Esophagus muscularis mucosa (tissue), 4 donors: ENCODE results near the gene PLOD2. TPM values are rescaled to one million over a fixed set of nuclear protein-coding genes. Genes with fewer than 3 reads are reported as not detected.

Experiments used
- DNase-seq: peaks from one replicate; pipeline ENCODE4 v3.0.0-alpha.2; 2017; ENCODE audit errors: extremely low spot score
- H3K27ac ChIP-seq, 4 donors: fragments of 200-600 bp; sonication (generic); replicated peaks in 1 of 4; 1 replicate in 3 of 4; 2 replicates in 1 of 4; pipeline ENCODE4 v1.5.1; 2016 to 2019; ENCODE audit warnings: mild to moderate bottlenecking in 1 of 4
- H3K27me3 ChIP-seq, 4 donors: fragments of 200-600 bp; sonication (generic); one replicate each; pipeline versions ENCODE4 v1.5.1 to v1.6.0; 2016 to 2019
- H3K36me3 ChIP-seq, 4 donors: fragments of 200-600 bp; sonication (generic); one replicate each; pipeline ENCODE4 v1.5.1; 2016 to 2019
- H3K4me1 ChIP-seq, 4 donors: fragments of 200-600 bp; sonication (generic); one replicate each; pipeline ENCODE4 v1.5.1; 2016 to 2019
- H3K4me3 ChIP-seq, 4 donors: fragments of 200-600 bp; sonication (generic); 1 replicate in 2 of 4; 2 replicates in 2 of 4; pipeline ENCODE4 v1.5.1; 2016 to 2019; ENCODE audit warnings: mild to moderate bottlenecking in 4 of 4, moderate library complexity in 1 of 4
- H3K9me3 ChIP-seq, 4 donors: fragments of 200-600 bp; sonication (generic); 1 replicate in 3 of 4; 2 replicates in 1 of 4; pipeline ENCODE4 v1.5.1; 2016 to 2019
- EP300 ChIP-seq: sonication (generic); formaldehyde crosslinking; IDR thresholded peaks from one replicate; pipeline ENCODE4 v1.6.1; 2017; ENCODE audit warnings: antibody characterized with exemption
- POLR2A ChIP-seq: fragments of 450-650 bp; IDR thresholded peaks from one replicate; pipeline ENCODE4 v1.6.1; 2017; ENCODE audit warnings: antibody characterized with exemption, moderate library complexity, mild to moderate bottlenecking, low read depth
- POLR2AphosphoS5 ChIP-seq, 2 donors: sonication (generic); formaldehyde crosslinking; IDR thresholded peaks; one replicate each; pipeline ENCODE4 v1.6.1; 2017; ENCODE audit warnings: antibody characterized with exemption in 2 of 2
- WGBS: methylation state at CpG from one replicate; pipeline ENCODE4 v1.1.5; 2018; 5-methylcytosine and 5-hydroxymethylcytosine counted together
- intact Hi-C: fragments of 100-400 bp; cut with DNase I; formaldehyde crosslinking; loops from one replicate; pipeline ENCODE4 v1.15.1; 2023
- total RNA-seq, 4 donors: library from RNA; depleted of rRNA; stranded (reverse); fragments of >200 nt; gene quantifications; one replicate each; pipeline versions ENCODE4 v1.1.0 to v1.2.1, GENCODE V29; 2016
- TF ChIP-seq, protein P1 (sequence below), 3 experiments: fragments of 200-600 bp in 2 of 3; fragments of 450-650 bp in 1 of 3; sonication (generic) in 2 of 3; IDR thresholded peaks; one replicate each; pipeline ENCODE4 v1.5.1; 2017 to 2019; ENCODE audit warnings: antibody characterized with exemption in 3 of 3, mild to moderate bottlenecking in 2 of 3, moderate library complexity in 1 of 3

The PLOD2 gene
- total RNA-seq, 4 donors from 2014 or later, result 48.2 to 84.7 (median 54.9) TPM

DNA sequence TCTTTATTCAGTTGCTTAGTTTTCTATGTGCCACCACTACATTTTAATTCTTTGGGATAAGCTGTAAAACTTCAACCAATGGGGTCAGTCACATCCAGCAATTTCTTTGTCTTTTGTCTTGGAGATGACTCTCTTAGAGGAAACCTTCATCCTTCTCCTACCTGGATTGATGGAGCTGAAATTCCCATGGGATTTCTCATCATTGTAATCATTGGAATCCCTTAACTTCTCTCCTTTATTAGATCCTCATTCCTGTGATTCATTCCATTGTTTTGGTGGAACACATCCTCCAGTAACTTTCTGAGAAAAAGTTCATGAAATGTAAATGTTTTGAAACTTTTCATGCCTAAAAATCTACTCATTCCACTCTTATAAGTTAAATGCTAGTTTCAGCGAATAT lies 9.6 kb upstream of the PLOD2 start:
- DNase-seq, result no peak
- no peaks in the 10 kb centered on the region for H3K9me3 ChIP-seq
- H3K36me3 ChIP-seq, result no peaks in the 10 kb centered on the region
- H3K4me1 ChIP-seq, result peaks cover 0 to 18% (median 16%) of the 10 kb centered on the region in 4 donors
- no peak for TF ChIP-seq POLR2A
- TF ChIP-seq, protein P1, sequence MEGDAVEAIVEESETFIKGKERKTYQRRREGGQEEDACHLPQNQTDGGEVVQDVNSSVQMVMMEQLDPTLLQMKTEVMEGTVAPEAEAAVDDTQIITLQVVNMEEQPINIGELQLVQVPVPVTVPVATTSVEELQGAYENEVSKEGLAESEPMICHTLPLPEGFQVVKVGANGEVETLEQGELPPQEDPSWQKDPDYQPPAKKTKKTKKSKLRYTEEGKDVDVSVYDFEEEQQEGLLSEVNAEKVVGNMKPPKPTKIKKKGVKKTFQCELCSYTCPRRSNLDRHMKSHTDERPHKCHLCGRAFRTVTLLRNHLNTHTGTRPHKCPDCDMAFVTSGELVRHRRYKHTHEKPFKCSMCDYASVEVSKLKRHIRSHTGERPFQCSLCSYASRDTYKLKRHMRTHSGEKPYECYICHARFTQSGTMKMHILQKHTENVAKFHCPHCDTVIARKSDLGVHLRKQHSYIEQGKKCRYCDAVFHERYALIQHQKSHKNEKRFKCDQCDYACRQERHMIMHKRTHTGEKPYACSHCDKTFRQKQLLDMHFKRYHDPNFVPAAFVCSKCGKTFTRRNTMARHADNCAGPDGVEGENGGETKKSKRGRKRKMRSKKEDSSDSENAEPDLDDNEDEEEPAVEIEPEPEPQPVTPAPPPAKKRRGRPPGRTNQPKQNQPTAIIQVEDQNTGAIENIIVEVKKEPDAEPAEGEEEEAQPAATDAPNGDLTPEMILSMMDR (IDR thresholded peaks at IDR 0.05), result no peak
- H3K4me3 ChIP-seq, result no peak overlapping the region
- H3K27ac ChIP-seq, result no peak overlapping the region
- WGBS, result 83% methylated on average over 1 of the region's 1 CpG
- H3K27me3 ChIP-seq, result no peaks in the 10 kb centered on the region
- intact Hi-C loops, result no loop called here

- Histone ChIP-seq H3K4me1 (peaks cover 3 to 25% (median 23%) of the 10 kb centered on the region in 4 donors), H3K27me3 (no peaks in the 10 kb centered on the region), H3K27ac (no peak overlapping the region), H3K36me3 (no peaks in the 10 kb centered on the region), H3K9me3 (no peaks in the 10 kb centered on the region), H3K4me3 (no peak overlapping the region)
- DNase-seq, result no peak
- no peak for TF ChIP-seq POLR2A
- no peak for TF ChIP-seq POLR2AphosphoS5 (IDR thresholded peaks at IDR 0.05)
- TF ChIP-seq, protein P1 (IDR thresholded peaks at IDR 0.05), result no peak
- TF ChIP-seq EP300, result no peak
- intact Hi-C loops, result no loop called here
- 80% methylated on average over 1 of the region's 1 CpG for WGBS
These were observed 8.9 kb upstream of the PLOD2 start for GRCh38 chr3:146169891-146170290.

GRCh38 chr3:146166826-146167225 lies 5.8 kb upstream of the PLOD2 start:
- no peak for DNase-seq
- H3K4me1 ChIP-seq, result peaks cover 12 to 55% (median 52%) of the 10 kb centered on the region in 4 donors
- H3K4me3 ChIP-seq, result no peak overlapping the region
- no peaks in the 10 kb centered on the region for H3K9me3 ChIP-seq
- TF ChIP-seq EP300, result no peak
- TF ChIP-seq, protein P1 (IDR thresholded peaks at IDR 0.05), result no peak
- TF ChIP-seq POLR2AphosphoS5 (IDR thresholded peaks at IDR 0.05), result no peak
- no peak for TF ChIP-seq POLR2A
- intact Hi-C loops, result no loop called here
- 46% methylated on average over 3 of the region's 3 CpGs for WGBS
- no peaks in the 10 kb centered on the region for H3K36me3 ChIP-seq
- H3K27ac ChIP-seq, result peak overlapping the region; percentile 64 to 97 (median 76)
- no peaks in the 10 kb centered on the region for H3K27me3 ChIP-seq

- TF ChIP-seq, protein P1 (IDR thresholded peaks at IDR 0.05), result no peak
- TF ChIP-seq POLR2AphosphoS5 (IDR thresholded peaks at IDR 0.05) (peak; percentile 7 to 62), POLR2A (no peak), EP300 (no peak)
- intact Hi-C loops, result no loop called here
- Histone ChIP-seq H3K36me3 (no peaks in the 10 kb centered on the region), H3K4me3 (no peak overlapping the region), H3K9me3 (no peaks in the 10 kb centered on the region), H3K4me1 (peaks cover 13 to 56% (median 54%) of the 10 kb centered on the region in 4 donors), H3K27ac (peak overlapping the region; percentile 64 to 97 (median 76)), H3K27me3 (no peaks in the 10 kb centered on the region)
- DNase-seq, result no peak
- 51% methylated on average over 4 of the region's 4 CpGs for WGBS
These were observed 5.4 kb upstream of the PLOD2 start for GRCh38 chr3:146166415-146166821.

GRCh38 chr3:146165877-146166276 lies 4.9 kb upstream of the PLOD2 start:
- peaks cover 13 to 56% (median 54%) of the 10 kb centered on the region in 4 donors for H3K4me1 ChIP-seq
- 44% methylated on average over 2 of the region's 2 CpGs for WGBS
- TF ChIP-seq, protein P1 (IDR thresholded peaks at IDR 0.05), result no peak
- TF ChIP-seq POLR2A (no peak), EP300 (no peak)
- no peaks in the 10 kb centered on the region for H3K27me3 ChIP-seq
- H3K27ac ChIP-seq, result peak overlapping the region; percentile 64 to 97 (median 76)
- no peaks in the 10 kb centered on the region for H3K36me3 ChIP-seq
- intact Hi-C loops, result no loop called here
- DNase-seq, result no peak
- H3K9me3 ChIP-seq, result no peaks in the 10 kb centered on the region
- no peak overlapping the region for H3K4me3 ChIP-seq
